ENCODE data around the gene LLGL2.

LLGL2 gene

GRCh38 chr17:75504347-75505151 lies 20.9 kb upstream of the LLGL2 start:
- no peak overlapping the region for H3K4me3 ChIP-seq (ENCODE audit: control insufficient read depth, low read depth, low read length)
- DNase-seq (ENCODE audit: low read depth) = no peak
- TF ChIP-seq, protein P1, sequence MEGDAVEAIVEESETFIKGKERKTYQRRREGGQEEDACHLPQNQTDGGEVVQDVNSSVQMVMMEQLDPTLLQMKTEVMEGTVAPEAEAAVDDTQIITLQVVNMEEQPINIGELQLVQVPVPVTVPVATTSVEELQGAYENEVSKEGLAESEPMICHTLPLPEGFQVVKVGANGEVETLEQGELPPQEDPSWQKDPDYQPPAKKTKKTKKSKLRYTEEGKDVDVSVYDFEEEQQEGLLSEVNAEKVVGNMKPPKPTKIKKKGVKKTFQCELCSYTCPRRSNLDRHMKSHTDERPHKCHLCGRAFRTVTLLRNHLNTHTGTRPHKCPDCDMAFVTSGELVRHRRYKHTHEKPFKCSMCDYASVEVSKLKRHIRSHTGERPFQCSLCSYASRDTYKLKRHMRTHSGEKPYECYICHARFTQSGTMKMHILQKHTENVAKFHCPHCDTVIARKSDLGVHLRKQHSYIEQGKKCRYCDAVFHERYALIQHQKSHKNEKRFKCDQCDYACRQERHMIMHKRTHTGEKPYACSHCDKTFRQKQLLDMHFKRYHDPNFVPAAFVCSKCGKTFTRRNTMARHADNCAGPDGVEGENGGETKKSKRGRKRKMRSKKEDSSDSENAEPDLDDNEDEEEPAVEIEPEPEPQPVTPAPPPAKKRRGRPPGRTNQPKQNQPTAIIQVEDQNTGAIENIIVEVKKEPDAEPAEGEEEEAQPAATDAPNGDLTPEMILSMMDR (conservative IDR thresholded peaks at IDR 0.05; ENCODE audit: control insufficient read depth, insufficient read depth, low read depth, low read length) = peak; percentile 45

- TF ChIP-seq, protein P1 (conservative IDR thresholded peaks at IDR 0.05; ENCODE audit: control insufficient read depth, insufficient read depth, low read depth, low read length) = no peak
- H3K4me3 ChIP-seq (ENCODE audit: control insufficient read depth, low read depth, low read length) = no peak overlapping the region
- no peak for DNase-seq (ENCODE audit: low read depth)
Observed at GRCh38 chr17:75505152-75505409, 20.4 kb upstream of the LLGL2 start.

- no peak for DNase-seq (ENCODE audit: low read depth)
- TF ChIP-seq, protein P1 (conservative IDR thresholded peaks at IDR 0.05; ENCODE audit: control insufficient read depth, insufficient read depth, low read depth, low read length) = no peak
- H3K4me3 ChIP-seq (ENCODE audit: control insufficient read depth, low read depth, low read length) = no peak overlapping the region
Observed at GRCh38 chr17:75505640-75506039, 19.9 kb upstream of the LLGL2 start.

DNA sequence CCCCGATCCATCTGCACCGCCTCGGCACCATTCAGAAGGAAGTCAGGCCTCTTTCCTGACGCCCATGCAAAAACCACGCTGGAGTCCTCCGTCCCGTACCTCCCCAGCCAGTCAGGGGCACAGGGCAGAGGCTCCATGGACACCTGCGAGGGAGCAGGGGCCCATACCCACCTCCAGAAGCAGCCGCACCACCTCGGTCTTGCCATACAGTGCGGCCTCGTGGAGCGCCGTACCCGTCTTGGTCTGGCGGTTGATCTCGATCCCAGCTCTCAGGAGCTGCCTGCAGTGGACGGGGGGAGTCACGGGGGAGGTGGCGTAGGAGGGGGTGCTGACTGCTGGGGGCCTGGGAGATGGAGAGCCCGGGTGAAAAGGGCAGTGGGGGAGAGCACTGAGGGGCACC lies 19.4 kb upstream of the LLGL2 start:
- no peak for DNase-seq (ENCODE audit: low read depth)
- TF ChIP-seq, protein P1 (conservative IDR thresholded peaks at IDR 0.05; ENCODE audit: control insufficient read depth, insufficient read depth, low read depth, low read length) = no peak
- no peak overlapping the region for H3K4me3 ChIP-seq (ENCODE audit: control insufficient read depth, low read depth, low read length)

- H3K4me3 ChIP-seq (ENCODE audit: control insufficient read depth, low read depth, low read length) = no peak overlapping the region
- DNase-seq (ENCODE audit: low read depth) = no peak
- TF ChIP-seq, protein P1 (conservative IDR thresholded peaks at IDR 0.05; ENCODE audit: control insufficient read depth, insufficient read depth, low read depth, low read length) = no peak
Observed at GRCh38 chr17:75506888-75507287, 18.6 kb upstream of the LLGL2 start.

- TF ChIP-seq, protein P1 (conservative IDR thresholded peaks at IDR 0.05; ENCODE audit: control insufficient read depth, insufficient read depth, low read depth, low read length) = no peak
- DNase-seq (ENCODE audit: low read depth) = no peak
- H3K4me3 ChIP-seq (ENCODE audit: control insufficient read depth, low read depth, low read length) = no peak overlapping the region
Observed at GRCh38 chr17:75507733-75508719, 17.5 kb upstream of the LLGL2 start.
